Measurements from ENCODE around the gene MCC. TPM values are rescaled to one million over a fixed set of nuclear protein-coding genes. Genes with fewer than 3 reads are reported as not detected.
A peak's percentile ranks its signal among the peaks of the same experiment; 100 is the strongest.

MCC gene
- total RNA-seq, 3 donors from 2014 or later (not counting 1 experiment from before 2014, with no cell fraction given): 0.68 to 1.8 (median 1.4) TPM

- 69% methylated on average over 4 of the region's 4 CpGs for WGBS (ENCODE audit: insufficient coverage)
Measured at GRCh38 chr5:113092683-113093082, 395.6 kb downstream of the MCC start.

GRCh38 chr5:113091622-113092021 is 396.6 kb downstream of the MCC start:
- H3K9me3 Mint-ChIP-seq: no peaks in the 10 kb centered on the region
- Histone ChIP-seq H3K9me3 (ENCODE audit: control insufficient read depth, insufficient read depth, low read length) (no peaks in the 10 kb centered on the region), H3K4me3 (ENCODE audit: low read length) (no peak overlapping the region), H3K27ac (ENCODE audit: low read length) (no peak overlapping the region), H3K36me3 (ENCODE audit: control insufficient read depth, insufficient read depth, low read length) (no peaks in the 10 kb centered on the region), H3K27me3 (ENCODE audit: control insufficient read depth, insufficient read depth, low read length) (no peaks in the 10 kb centered on the region), H3K4me1 (ENCODE audit: control insufficient read depth, insufficient read depth, low read length) (no peaks in the 10 kb centered on the region)
- no peak for TF ChIP-seq CTCF (IDR thresholded peaks at IDR 0.05)
- no peak for DNase-seq
- intact Hi-C loops (cut with micrococcal nuclease): no loop called here
- H3K27ac Mint-ChIP-seq: no peak overlapping the region
- no peak for ATAC-seq
- peaks cover 7 to 13% of the 10 kb centered on the region in 2 donors for H3K27me3 Mint-ChIP-seq (ENCODE audit: low read depth in 2 of 2)
- WGBS (ENCODE audit: insufficient coverage): 93% methylated on average over 3 of the region's 3 CpGs
- no peak overlapping the region for H3K4me3 Mint-ChIP-seq
- no peaks in the 10 kb centered on the region for H3K36me3 Mint-ChIP-seq
- H3K4me1 Mint-ChIP-seq: no peaks in the 10 kb centered on the region

More at GRCh38 chr5:113092683-113093082, 395.6 kb downstream of the MCC start:
- Histone ChIP-seq H3K27me3 (ENCODE audit: control insufficient read depth, insufficient read depth, low read length) (no peaks in the 10 kb centered on the region), H3K4me1 (ENCODE audit: control insufficient read depth, insufficient read depth, low read length) (no peaks in the 10 kb centered on the region), H3K36me3 (ENCODE audit: control insufficient read depth, insufficient read depth, low read length) (no peaks in the 10 kb centered on the region), H3K27ac (ENCODE audit: low read length) (no peak overlapping the region), H3K4me3 (ENCODE audit: low read length) (no peak overlapping the region), H3K9me3 (ENCODE audit: control insufficient read depth, insufficient read depth, low read length) (no peaks in the 10 kb centered on the region)
- no peak for TF ChIP-seq CTCF (IDR thresholded peaks at IDR 0.05)
- H3K9me3 Mint-ChIP-seq: no peaks in the 10 kb centered on the region
- H3K36me3 Mint-ChIP-seq: no peaks in the 10 kb centered on the region
- no peak overlapping the region for H3K27ac Mint-ChIP-seq
- peaks cover 7 to 13% of the 10 kb centered on the region in 2 donors for H3K27me3 Mint-ChIP-seq (ENCODE audit: low read depth in 2 of 2)
- DNase-seq: no peak
- H3K4me3 Mint-ChIP-seq: no peak overlapping the region
- ATAC-seq: no peak
- no peaks in the 10 kb centered on the region for H3K4me1 Mint-ChIP-seq
- intact Hi-C loops (cut with micrococcal nuclease): no loop called here

- H3K27ac ChIP-seq (ENCODE audit: low read length): no peak overlapping the region
- H3K27me3 Mint-ChIP-seq (ENCODE audit: low read depth in 2 of 2): peaks cover 10 to 13% of the 10 kb centered on the region in 2 donors
- no peaks in the 10 kb centered on the region for H3K4me1 ChIP-seq (ENCODE audit: control insufficient read depth, insufficient read depth, low read length)
- intact Hi-C loops (cut with micrococcal nuclease): no loop called here
- no peak for TF ChIP-seq CTCF (IDR thresholded peaks at IDR 0.05)
- no peaks in the 10 kb centered on the region for H3K9me3 ChIP-seq (ENCODE audit: control insufficient read depth, insufficient read depth, low read length)
- H3K36me3 ChIP-seq (ENCODE audit: control insufficient read depth, insufficient read depth, low read length): no peaks in the 10 kb centered on the region
- no peak overlapping the region for H3K4me3 Mint-ChIP-seq
- ATAC-seq (no peak), DNase-seq (peak in 1 of 2 donors; percentile 36)
- no peaks in the 10 kb centered on the region for H3K27me3 ChIP-seq (ENCODE audit: control insufficient read depth, insufficient read depth, low read length)
- H3K4me1 Mint-ChIP-seq: no peaks in the 10 kb centered on the region
- no peak overlapping the region for H3K4me3 ChIP-seq (ENCODE audit: low read length)
- WGBS (ENCODE audit: insufficient coverage): 86% methylated on average over 11 of the region's 11 CpGs
- no peaks in the 10 kb centered on the region for H3K36me3 Mint-ChIP-seq
- H3K27ac Mint-ChIP-seq: no peak overlapping the region
- no peaks in the 10 kb centered on the region for H3K9me3 Mint-ChIP-seq
Measured at GRCh38 chr5:113090336-113091106, 397.7 kb downstream of the MCC start.

Measured in natural killer cell (primary cell).